Measurements from ENCODE around the gene TBC1D24.

Gene TBC1D24

GRCh38 chr16:2501946-2502895, 27.3 kb downstream of the TBC1D24 start:
- H3K36me3 ChIP-seq (ENCODE audit: control insufficient read depth in 1 of 2, insufficient read depth in 2 of 2, low read depth in 1 of 2, low read length in 2 of 2): peaks cover 12 to 37% of the 10 kb centered on the region in 2 experiments
- H3K79me1 ChIP-seq (replicated peaks; ENCODE audit: low read length, poor library complexity, severe bottlenecking): peaks cover 17% of the 10 kb centered on the region
- H3K27me3 ChIP-seq (ENCODE audit: control insufficient read depth in 1 of 2, insufficient read depth in 1 of 2, low read length in 2 of 2): no peaks in the 10 kb centered on the region
- H2BK12ac ChIP-seq (ENCODE audit: low read length in 2 of 2): peak overlapping the region; percentile 4 to 83
- peak overlapping the region; percentile 72 for H4K8ac ChIP-seq (ENCODE audit: low read length)
- H3K9me3 ChIP-seq (ENCODE audit: control insufficient read depth, low read length): no peaks in the 10 kb centered on the region
- peaks cover 30% of the 10 kb centered on the region for H3K4me1 ChIP-seq (ENCODE audit: control insufficient read depth, insufficient read depth, low read depth, low read length)
- H3K27ac ChIP-seq (ENCODE audit: low read length, poor library complexity, severe bottlenecking): peak overlapping the region; percentile 89
- H3K4ac ChIP-seq (ENCODE audit: low read depth in 1 of 2, low read length in 2 of 2): peak overlapping the region; percentile 33 to 37
- peak overlapping the region; percentile 38 for H3K9ac ChIP-seq (ENCODE audit: low read length)
- peak overlapping the region; percentile 57 for H3K4me2 ChIP-seq (ENCODE audit: low read length, poor library complexity, severe bottlenecking)
- H3K18ac ChIP-seq (ENCODE audit: low read depth in 1 of 2, low read length in 2 of 2): peak overlapping the region; percentile 11 to 80
- peak overlapping the region in 1 of 2 experiments; percentile 1 for H3K23ac ChIP-seq (ENCODE audit: low read length in 2 of 2)
- H2AK5ac ChIP-seq (ENCODE audit: low read length, severe bottlenecking): peak overlapping the region; percentile 96
- H2BK120ac ChIP-seq (ENCODE audit: low read depth, low read length): no peak overlapping the region
- no peak overlapping the region for H2BK15ac ChIP-seq (ENCODE audit: low read depth, poor library complexity, severe bottlenecking)
- WGBS: 85% methylated on average over 18 of the region's 18 CpGs
- H3K14ac ChIP-seq (ENCODE audit: low read length in 2 of 2): no peak overlapping the region
- no peak for DNase-seq
- no peak overlapping the region for H2AFZ ChIP-seq (ENCODE audit: low read depth, low read length)
- H4K91ac ChIP-seq (ENCODE audit: low read length): no peak overlapping the region
- H3K4me3 ChIP-seq (ENCODE audit: insufficient read depth in 1 of 2, low read depth in 1 of 2, low read length in 2 of 2): no peak overlapping the region
- H2BK5ac ChIP-seq (ENCODE audit: low read depth, low read length, poor library complexity, severe bottlenecking): peak overlapping the region; percentile 19

GRCh38 chr16:2505695-2506094, 30.8 kb downstream of the TBC1D24 start:
- Histone ChIP-seq H2AK5ac (ENCODE audit: low read length, severe bottlenecking) (peak overlapping the region; percentile 26), H3K27me3 (ENCODE audit: control insufficient read depth in 1 of 2, insufficient read depth in 1 of 2, low read length in 2 of 2) (no peaks in the 10 kb centered on the region), H3K14ac (ENCODE audit: low read length in 2 of 2) (no peak overlapping the region), H4K8ac (ENCODE audit: low read length) (no peak overlapping the region), H2BK12ac (ENCODE audit: low read length in 2 of 2) (no peak overlapping the region), H3K4ac (ENCODE audit: low read depth in 1 of 2, low read length in 2 of 2) (no peak overlapping the region), H3K4me1 (ENCODE audit: control insufficient read depth, insufficient read depth, low read depth, low read length) (peaks cover 29% of the 10 kb centered on the region), H3K23ac (ENCODE audit: low read length in 2 of 2) (no peak overlapping the region), H2BK120ac (ENCODE audit: low read depth, low read length) (no peak overlapping the region), H3K18ac (ENCODE audit: low read depth in 1 of 2, low read length in 2 of 2) (no peak overlapping the region), H2BK15ac (ENCODE audit: low read depth, poor library complexity, severe bottlenecking) (no peak overlapping the region), H2BK5ac (ENCODE audit: low read depth, low read length, poor library complexity, severe bottlenecking) (no peak overlapping the region), H4K91ac (ENCODE audit: low read length) (peak overlapping the region; percentile 34), H3K36me3 (ENCODE audit: control insufficient read depth in 1 of 2, insufficient read depth in 2 of 2, low read depth in 1 of 2, low read length in 2 of 2) (peaks cover 0 to 7% of the 10 kb centered on the region in 2 experiments), H3K4me2 (ENCODE audit: low read length, poor library complexity, severe bottlenecking) (no peak overlapping the region), H2AFZ (ENCODE audit: low read depth, low read length) (no peak overlapping the region), H3K79me1 (replicated peaks; ENCODE audit: low read length, poor library complexity, severe bottlenecking) (peaks cover 9% of the 10 kb centered on the region), H3K27ac (ENCODE audit: low read length, poor library complexity, severe bottlenecking) (no peak overlapping the region), H3K4me3 (ENCODE audit: insufficient read depth in 1 of 2, low read depth in 1 of 2, low read length in 2 of 2) (no peak overlapping the region), H3K9ac (ENCODE audit: low read length) (no peak overlapping the region), H3K9me3 (ENCODE audit: control insufficient read depth, low read length) (no peaks in the 10 kb centered on the region)
- DNase-seq: no peak
- 94% methylated on average over 13 of the region's 14 CpGs for WGBS

- Histone ChIP-seq H3K4me1 (ENCODE audit: control insufficient read depth, insufficient read depth, low read depth, low read length) (peaks cover 27% of the 10 kb centered on the region), H2BK5ac (ENCODE audit: low read depth, low read length, poor library complexity, severe bottlenecking) (no peak overlapping the region), H2AK5ac (ENCODE audit: low read length, severe bottlenecking) (no peak overlapping the region), H3K36me3 (ENCODE audit: control insufficient read depth in 1 of 2, insufficient read depth in 2 of 2, low read depth in 1 of 2, low read length in 2 of 2) (peaks cover 0 to 4% of the 10 kb centered on the region in 2 experiments), H3K18ac (ENCODE audit: low read depth in 1 of 2, low read length in 2 of 2) (no peak overlapping the region), H4K8ac (ENCODE audit: low read length) (no peak overlapping the region), H2BK12ac (ENCODE audit: low read length in 2 of 2) (no peak overlapping the region), H3K4ac (ENCODE audit: low read depth in 1 of 2, low read length in 2 of 2) (no peak overlapping the region), H3K9me3 (ENCODE audit: control insufficient read depth, low read length) (no peaks in the 10 kb centered on the region), H3K9ac (ENCODE audit: low read length) (no peak overlapping the region), H3K4me3 (ENCODE audit: insufficient read depth in 1 of 2, low read depth in 1 of 2, low read length in 2 of 2) (no peak overlapping the region), H3K4me2 (ENCODE audit: low read length, poor library complexity, severe bottlenecking) (no peak overlapping the region), H3K23ac (ENCODE audit: low read length in 2 of 2) (no peak overlapping the region), H3K27me3 (ENCODE audit: control insufficient read depth in 1 of 2, insufficient read depth in 1 of 2, low read length in 2 of 2) (no peaks in the 10 kb centered on the region), H4K91ac (ENCODE audit: low read length) (no peak overlapping the region), H2BK15ac (ENCODE audit: low read depth, poor library complexity, severe bottlenecking) (no peak overlapping the region), H3K79me1 (replicated peaks; ENCODE audit: low read length, poor library complexity, severe bottlenecking) (peaks cover 7% of the 10 kb centered on the region), H2AFZ (ENCODE audit: low read depth, low read length) (no peak overlapping the region), H3K14ac (ENCODE audit: low read length in 2 of 2) (no peak overlapping the region), H2BK120ac (ENCODE audit: low read depth, low read length) (no peak overlapping the region), H3K27ac (ENCODE audit: low read length, poor library complexity, severe bottlenecking) (no peak overlapping the region)
- 90% methylated on average over 14 of the region's 14 CpGs for WGBS
- no peak for DNase-seq
These were observed 32.2 kb downstream of the TBC1D24 start for GRCh38 chr16:2507052-2507659.

- no peak overlapping the region for H2AK5ac ChIP-seq (ENCODE audit: low read length, severe bottlenecking)
- H4K8ac ChIP-seq (ENCODE audit: low read length): no peak overlapping the region
- H3K27ac ChIP-seq (ENCODE audit: low read length, poor library complexity, severe bottlenecking): no peak overlapping the region
- H4K91ac ChIP-seq (ENCODE audit: low read length): peak overlapping the region; percentile 0
- no peak overlapping the region for H2AFZ ChIP-seq (ENCODE audit: low read depth, low read length)
- no peak overlapping the region for H3K9ac ChIP-seq (ENCODE audit: low read length)
- no peak overlapping the region for H2BK5ac ChIP-seq (ENCODE audit: low read depth, low read length, poor library complexity, severe bottlenecking)
- no peak overlapping the region for H3K14ac ChIP-seq (ENCODE audit: low read length in 2 of 2)
- no peak overlapping the region for H3K18ac ChIP-seq (ENCODE audit: low read depth in 1 of 2, low read length in 2 of 2)
- peaks cover 0 to 4% of the 10 kb centered on the region in 2 experiments for H3K36me3 ChIP-seq (ENCODE audit: control insufficient read depth in 1 of 2, insufficient read depth in 2 of 2, low read depth in 1 of 2, low read length in 2 of 2)
- no peak overlapping the region for H3K4me3 ChIP-seq (ENCODE audit: insufficient read depth in 1 of 2, low read depth in 1 of 2, low read length in 2 of 2)
- H3K9me3 ChIP-seq (ENCODE audit: control insufficient read depth, low read length): no peaks in the 10 kb centered on the region
- no peak overlapping the region for H3K23ac ChIP-seq (ENCODE audit: low read length in 2 of 2)
- no peak overlapping the region for H2BK12ac ChIP-seq (ENCODE audit: low read length in 2 of 2)
- H3K4me2 ChIP-seq (ENCODE audit: low read length, poor library complexity, severe bottlenecking): no peak overlapping the region
- H3K27me3 ChIP-seq (ENCODE audit: control insufficient read depth in 1 of 2, insufficient read depth in 1 of 2, low read length in 2 of 2): no peaks in the 10 kb centered on the region
- no peak overlapping the region for H2BK15ac ChIP-seq (ENCODE audit: low read depth, poor library complexity, severe bottlenecking)
- peaks cover 27% of the 10 kb centered on the region for H3K4me1 ChIP-seq (ENCODE audit: control insufficient read depth, insufficient read depth, low read depth, low read length)
- H2BK120ac ChIP-seq (ENCODE audit: low read depth, low read length): no peak overlapping the region
- no peak overlapping the region for H3K4ac ChIP-seq (ENCODE audit: low read depth in 1 of 2, low read length in 2 of 2)
- peaks cover 7% of the 10 kb centered on the region for H3K79me1 ChIP-seq (replicated peaks; ENCODE audit: low read length, poor library complexity, severe bottlenecking)
- 93% methylated on average over 9 of the region's 11 CpGs for WGBS
- DNase-seq: no peak
These were observed 32.7 kb downstream of the TBC1D24 start for GRCh38 chr16:2507665-2508064.
